DMS 273 treated with DMSO at 0.1 percent for 48 hours (cell line): Measurements from ENCODE around the gene RAB10.
"Not testable (repeated sequence)": the region's sequence is repeated elsewhere in the genome, so short reads cannot be mapped to it uniquely, and the experiment has no call there.

Experiments
- DNase-seq: peaks from one replicate; lab custom pipeline; 2025; lab: John Stamatoyannopoulos, UW

RAB10 gene

DNA sequence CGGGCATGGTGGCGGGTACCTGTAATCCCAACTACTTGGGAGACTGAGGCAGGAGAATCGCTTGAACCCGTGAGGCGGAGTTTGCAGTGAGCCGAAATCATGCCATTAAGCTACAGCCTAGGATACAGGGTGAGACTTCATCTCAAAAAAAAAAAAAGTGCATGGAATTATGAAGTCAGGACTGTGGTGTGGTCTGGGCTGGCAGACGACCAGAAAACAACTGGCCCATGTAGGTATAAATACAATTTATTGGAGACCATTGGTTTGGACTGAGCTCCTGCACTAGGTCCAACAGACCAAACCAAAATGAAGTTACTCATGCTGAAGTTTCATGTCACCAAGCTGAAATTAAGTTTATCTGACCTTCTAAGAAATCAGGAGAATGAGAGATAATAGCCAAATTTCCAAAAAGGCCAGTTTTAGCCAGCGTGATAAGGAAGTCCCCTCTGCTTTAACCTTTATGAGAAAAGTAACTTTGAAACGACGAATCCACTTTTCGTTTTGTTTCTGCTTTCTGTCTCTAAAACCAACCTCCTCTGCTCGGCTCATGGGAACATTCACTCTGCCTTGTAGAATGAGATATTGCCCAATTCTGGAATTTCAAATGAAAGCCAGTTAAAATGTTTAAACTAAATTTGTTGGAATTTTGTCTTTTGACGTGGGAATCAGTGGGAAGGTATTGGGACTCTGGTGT lies 17.7 kb upstream of the RAB10 start:
- DNase-seq, result no peak

DNA sequence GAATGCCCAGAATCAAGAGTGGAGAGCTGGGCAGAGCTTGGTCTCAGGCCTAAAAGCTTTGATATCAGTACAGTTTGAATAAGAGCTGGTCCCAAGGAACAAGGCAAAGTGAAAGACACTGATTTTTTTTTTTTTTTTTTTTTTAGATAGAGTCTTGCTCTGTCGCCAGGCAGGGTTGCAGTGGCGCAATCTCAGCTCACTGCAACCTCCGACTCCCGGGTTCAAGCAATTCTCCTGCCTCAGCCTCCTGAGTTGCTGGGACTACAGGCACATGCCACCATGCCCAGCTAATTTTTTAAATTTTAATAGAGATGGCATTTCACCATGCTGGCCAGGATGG lies 17.2 kb upstream of the RAB10 start:
- DNase-seq, result not testable (repeated sequence)

DNA sequence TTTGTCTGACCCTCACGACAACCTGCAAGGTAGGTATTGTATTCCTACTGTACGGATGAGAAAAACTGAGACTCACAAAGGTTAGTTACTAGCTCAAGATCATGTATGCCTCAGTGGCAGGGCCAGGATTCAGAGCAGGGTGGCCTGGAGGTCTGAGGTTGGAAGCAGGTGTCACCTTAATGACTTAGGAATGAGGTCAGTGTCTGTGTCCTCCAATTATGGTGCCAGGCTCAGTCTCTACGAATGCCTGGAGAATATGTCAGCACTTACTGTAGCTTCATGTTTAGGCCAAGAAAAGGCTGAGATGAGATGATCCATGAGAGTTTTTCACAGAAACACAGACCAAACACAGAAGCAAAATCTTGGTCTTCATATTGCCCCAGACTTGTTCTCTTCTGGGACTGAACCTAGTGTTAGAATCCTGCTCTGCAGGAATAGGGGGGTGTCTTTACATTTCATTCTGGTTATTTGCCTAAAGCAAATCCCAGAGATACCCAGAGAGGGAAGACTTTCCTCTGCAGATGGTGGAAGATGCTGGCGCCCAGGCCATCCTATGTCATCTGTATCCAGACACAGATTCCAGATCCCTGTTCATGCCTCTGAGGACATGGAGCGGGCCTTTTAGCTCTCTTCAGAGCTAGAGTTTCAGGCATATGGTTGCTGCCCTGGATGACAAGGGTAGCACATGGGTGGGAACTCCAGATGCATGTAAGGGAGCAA lies 16.3 kb upstream of the RAB10 start:
- DNase-seq, result no peak

DNA sequence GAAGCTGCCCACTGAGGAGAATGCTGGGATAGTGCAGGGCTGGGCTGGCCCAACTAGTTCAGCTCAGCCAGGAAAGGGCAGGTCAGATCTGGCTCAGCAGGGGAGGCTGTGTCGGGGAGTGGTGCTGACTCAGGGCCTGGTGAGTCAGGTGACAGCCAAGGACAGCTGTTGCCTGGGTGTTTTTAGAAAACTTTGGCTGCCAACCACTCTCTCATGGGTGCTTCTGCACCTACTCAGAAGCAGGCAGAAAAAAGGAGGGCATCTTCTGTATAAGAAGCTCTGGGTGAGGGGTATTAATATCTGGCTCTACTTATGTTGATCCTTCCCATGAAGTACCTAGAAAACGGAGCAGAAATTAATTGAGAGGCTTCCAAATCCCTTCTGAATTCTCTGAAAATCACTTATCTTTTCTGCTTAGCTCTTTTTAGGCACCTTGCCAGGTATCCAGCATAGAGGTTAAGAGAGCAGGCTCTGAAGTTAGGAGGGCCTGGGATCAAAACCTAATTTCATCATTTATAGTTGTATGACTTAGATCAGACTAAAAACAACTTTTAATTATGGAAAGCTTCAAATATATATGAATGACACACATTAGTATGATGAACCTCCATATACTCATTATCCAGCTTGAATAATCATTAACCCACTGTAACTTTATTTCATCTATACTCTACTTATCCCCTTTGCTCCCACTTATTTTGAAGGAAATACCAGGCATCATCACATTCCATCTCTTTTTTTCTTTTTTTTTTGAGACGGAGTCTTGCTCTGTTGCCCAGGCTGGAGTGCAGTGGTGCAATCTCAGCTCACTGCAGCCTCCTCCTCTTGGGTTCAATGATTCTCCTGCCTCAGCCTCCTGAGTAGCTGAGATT lies 15.5 kb upstream of the RAB10 start:
- DNase-seq, result peak; percentile 87

DNA sequence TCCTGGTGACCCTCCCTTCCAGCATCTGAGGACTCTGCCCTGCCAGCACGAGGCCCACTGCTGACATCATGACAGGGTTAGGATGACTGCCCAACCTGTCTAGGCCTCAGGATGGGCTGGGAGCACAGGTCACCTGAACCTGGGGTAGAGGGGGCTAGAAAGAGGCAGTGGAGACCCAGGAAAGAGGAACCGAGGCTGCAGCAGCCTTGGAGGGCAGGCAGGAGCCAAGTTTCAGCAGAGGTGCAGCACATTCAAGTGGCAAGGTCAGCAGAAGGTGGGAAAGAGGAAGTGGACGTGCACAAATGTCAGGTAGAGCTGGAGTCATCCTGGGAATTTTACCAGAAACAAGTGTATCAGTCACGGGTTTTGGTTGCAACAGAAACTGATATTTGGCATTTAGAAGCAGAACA lies 13.6 kb upstream of the RAB10 start:
- no peak for DNase-seq

DNA sequence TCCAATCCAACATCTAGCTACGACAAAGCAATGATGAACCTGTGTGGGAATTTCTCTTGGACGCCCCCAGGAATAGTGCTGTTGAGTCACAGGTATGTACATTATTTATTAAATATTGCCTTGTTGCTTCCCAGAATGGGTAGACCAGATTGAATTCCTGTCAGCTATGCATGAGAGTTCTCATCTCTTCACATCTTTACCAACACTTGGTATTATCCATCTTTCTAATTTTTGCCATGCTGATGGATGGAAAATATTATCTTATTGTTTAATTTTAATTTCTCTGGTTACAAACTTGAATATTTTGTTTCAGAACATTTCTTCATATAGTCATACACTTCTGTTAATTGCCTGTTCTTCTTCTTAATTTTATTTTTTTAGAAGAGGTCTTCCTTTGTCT lies 9.6 kb upstream of the RAB10 start:
- no peak for DNase-seq

DNA sequence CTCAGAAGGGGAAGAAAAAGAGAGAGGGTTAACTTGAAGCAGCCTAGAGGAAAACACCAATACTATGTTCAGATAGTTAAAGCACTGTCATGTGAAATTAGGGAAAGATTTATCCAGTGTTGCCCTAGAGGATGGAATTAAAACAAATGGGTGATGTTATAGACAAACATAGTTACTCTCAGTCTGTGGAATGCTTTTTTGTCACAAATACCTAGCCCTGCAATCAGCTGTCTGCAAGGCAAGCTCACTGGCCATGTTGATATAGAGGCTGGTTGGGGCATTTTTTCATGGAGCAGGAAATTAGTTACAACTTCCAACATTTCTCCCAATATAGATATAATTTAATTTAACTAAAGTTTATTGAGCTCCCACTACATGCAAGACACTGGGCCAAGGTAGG lies 8.4 kb upstream of the RAB10 start:
- no peak for DNase-seq

DNA sequence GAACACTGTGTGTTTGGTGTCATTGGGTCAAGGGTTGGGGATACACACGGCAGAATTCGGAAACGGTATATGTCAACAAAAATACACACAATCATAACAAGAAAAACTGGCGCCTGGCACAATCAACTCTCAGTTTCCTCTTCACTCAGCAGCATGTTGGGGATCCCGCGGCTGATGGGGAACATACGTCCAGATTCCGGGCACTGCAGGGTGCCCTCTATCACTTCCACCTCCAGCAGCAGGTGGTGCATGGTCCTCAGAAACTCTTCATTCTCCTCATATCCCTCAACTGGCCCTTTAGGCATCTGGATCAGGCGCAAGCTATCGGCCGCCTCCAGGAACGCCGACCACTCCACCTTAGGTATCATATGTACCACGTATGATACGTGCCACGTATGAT lies 5.8 kb upstream of the RAB10 start:
- DNase-seq, result not testable (repeated sequence)

DNA sequence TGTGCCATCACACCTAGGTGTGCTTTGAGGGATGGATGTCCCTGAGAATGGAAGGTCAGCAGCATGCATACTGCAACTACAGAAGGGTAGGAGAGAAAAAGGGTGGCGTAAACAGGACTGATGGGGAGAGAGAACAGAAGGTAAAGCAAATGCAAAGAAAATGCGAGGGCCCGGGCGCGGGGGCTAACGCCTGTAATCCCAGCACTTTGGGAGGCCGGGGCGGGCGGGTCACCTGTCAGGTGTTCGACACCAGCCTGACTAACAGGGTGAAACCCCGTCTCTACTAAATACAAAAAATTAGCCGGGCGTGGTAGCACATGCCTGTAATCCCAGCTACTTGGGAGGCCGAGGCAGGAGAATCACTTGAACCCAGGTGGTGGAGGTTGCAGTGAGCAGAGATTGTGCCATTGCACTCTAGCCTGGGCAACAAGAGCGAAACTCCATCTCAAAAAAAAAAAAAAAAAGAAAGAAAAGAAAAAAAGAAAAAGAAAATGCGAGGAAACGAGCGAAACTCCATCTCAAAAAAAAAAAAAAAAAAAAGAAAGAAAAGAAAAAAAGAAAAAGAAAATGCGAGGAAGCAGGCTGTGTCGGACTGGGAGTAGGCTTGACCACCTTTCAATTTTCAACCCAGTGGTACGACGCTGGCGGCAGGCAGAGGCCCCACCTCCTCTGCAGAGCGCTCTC lies 1.2 kb upstream of the RAB10 start:
- DNase-seq, result not testable (repeated sequence)

DNA sequence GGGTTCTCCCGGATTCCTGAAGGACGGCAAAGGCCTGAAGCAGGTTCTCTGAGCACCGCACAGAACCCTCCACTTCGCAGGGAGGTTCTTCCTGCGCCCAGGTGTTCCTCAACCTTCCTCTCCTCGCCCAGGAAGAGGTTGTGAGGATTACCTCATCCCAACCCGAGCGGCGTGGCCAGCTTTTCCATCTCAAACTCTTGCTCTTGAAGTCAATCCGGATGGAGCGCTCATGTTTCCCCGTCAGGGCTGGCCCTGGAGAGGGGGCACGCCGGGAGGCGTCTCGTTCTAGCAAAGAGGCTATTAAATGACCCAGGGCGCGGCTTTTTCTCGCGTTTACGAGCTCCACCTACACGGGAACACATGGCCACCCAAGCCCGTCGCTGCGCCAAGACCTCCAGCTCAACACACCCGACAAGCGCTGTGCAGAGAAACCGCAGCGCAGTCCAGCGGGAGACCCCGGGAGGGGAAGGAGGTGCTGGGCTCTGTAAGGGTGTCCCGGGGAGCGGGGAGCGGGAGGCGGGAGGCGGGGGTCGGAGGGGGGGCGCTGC lies 540 bp upstream of the RAB10 start:
- DNase-seq, result peak; percentile 93

DNA sequence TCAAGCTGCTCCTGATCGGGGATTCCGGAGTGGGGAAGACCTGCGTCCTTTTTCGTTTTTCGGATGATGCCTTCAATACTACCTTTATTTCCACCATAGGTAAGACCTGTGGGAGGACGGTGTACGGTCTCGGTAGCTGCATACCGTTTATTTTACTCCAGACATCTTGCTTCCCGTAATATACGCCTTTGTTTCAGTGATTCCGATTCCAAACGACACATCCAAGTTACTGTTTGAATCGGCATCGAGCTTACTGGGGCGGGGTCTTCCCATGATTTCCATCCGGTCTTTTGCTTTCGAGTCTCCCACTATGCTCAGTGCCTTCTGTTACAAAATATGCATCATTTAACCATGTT lies 731 bp downstream of the RAB10 start:
- no peak for DNase-seq

DNA sequence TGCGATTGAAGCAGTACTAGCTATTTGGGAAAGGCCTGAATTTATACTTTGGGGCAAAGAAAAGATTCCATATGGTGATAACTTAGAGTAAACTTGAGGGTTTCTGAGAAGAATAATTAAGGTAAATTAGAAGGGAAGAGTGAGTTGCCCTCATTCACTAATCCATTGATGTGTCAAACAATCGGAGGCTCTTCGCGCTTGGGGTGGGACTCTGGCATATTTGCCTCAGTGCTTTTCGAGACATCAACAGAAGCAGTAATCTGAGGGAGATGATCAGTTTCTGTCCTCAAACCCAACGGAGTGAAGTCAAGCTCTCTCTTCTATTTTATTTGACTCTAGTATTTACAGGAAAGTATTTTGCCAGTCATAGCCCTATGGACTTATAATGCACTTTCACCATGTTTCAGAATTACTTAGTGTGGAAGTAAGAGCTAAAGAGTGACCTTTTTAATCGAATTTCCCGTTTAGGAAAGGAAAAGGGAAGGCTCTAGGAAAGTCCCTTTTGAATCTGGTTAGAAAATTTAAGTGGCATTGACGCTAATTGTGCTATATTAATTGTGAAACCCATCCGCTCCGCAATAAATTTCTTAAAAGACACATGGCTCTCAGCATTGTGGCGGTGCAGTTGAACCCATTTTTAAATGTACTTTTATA lies 1.3 kb downstream of the RAB10 start:
- no peak for DNase-seq

DNA sequence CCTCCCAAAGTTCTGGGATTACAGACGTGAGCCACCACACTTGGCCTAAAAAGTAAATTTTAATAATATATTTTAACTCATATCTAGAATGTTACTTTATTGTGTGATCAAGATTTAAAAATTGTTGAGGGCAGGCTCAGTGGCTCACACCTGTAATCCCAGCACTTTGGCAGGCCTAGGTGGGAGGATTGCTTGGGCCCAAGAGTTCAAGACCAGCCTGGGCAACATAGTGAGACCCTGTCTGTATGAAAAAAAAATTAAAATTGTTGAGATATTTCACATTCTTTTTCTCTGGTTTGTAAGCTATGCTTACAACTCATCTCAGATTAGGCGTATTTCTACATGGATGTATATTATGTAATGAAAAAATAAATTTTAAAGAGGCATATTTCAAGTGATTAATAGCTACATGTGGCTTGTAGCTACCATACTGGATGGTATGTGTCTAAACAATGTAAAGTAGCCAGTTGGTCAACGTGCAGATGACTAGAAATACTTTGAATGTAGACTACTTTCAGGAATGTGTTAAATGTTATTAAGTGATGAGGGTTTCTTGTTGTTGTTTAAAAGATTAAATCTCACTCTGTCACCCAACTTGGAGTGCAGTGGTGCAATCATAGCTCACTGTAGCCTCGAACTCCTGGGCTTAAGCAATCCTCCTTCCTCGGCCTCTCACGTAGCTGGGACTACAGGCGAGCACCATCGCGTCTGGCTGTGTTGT lies 5.9 kb downstream of the RAB10 start:
- DNase-seq, result no peak

DNA sequence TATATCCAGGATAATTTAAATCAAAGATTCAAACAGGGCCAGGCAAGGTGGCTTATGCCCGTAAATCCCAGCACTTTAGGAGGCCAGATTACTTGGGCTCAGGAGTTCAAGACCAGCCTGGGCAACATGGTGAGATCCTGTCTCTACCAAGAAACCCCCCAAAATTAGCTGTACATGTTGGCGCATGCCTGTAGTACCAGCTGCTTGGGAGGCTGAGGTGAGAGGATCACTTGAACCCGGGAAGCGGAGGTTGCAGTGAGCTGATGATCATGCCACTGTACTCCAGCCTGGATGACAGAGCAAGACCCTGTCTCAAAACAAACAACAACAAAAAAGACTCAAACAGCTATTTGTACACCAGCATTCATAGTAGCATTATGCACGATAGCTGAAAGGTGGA lies 9.2 kb downstream of the RAB10 start:
- no peak for DNase-seq

DNA sequence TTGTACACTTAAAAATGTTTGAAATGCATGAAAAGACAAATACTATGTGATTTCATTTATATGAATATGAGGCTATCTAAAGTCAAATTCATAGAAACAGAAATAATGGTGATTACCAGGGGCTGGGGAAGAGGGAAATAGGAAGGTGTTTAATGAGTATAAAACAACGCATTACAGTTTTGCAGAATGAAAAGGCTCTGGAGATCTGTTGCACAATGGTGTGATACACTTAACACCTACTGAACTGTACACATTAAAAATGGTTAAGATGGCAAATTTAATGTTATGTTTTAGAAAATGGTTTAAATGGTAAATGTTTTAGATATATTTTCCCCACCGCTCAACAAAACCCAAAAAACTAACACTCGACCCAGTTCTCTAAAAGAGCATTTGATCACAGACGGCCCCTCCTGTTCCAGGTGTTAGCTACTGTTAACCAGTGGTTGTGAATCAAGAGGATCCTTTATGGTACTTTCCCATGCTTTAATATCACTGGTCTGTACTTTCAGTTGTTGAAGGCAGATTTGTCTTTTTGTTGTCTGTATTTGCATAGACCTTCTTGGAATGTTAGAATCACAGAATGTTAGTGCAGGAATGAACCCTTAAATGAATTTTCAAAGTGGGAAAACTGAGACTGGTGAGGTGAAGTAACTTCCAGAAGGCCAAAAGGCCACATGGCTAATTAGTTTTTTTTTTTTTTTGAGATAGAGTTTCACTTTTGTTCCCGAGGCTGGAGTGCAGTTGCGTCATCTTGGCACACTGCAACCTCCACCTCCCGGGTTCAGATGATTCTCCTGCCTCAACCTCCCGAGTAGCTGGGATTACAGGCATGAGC lies 10.2 kb downstream of the RAB10 start:
- DNase-seq, result no peak

DNA sequence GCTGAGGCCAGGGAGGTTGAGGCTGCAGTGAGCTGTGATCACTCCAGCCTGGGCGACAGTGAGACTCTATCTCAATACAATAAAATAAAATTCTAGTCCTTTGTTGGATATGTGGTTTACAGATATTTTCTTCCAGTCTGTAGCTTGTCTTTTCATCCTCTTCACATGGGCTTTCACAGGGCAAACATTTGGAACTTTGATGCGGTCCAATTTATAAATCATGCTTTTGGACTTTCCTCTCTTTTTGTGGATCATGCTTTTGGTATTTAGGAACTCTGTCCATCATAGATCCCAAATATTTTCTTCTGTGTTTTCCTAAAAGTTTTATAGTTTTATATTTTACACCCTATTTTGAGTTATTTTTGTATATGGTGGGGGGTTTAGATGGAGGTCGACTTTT lies 14.9 kb downstream of the RAB10 start:
- DNase-seq, result no peak

DNA sequence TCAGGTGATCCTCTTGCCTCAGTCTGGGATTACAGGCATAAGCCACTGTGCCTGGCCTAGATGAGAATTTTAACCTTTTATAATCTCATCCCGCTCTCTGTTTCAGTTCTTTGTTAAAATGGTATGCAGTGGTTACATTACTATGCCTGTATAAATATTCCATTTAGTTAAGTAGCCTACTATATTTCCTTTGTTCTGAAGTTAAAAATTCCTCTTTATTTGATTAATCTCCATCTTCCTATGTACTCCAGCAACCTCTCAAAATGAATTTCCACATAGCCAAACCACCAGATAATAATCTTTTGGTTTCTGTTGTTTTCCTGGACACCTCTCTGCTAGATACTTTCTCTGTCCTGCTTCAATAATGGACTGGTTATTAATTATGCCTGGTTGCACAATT lies 15.8 kb downstream of the RAB10 start:
- no peak for DNase-seq

DNA sequence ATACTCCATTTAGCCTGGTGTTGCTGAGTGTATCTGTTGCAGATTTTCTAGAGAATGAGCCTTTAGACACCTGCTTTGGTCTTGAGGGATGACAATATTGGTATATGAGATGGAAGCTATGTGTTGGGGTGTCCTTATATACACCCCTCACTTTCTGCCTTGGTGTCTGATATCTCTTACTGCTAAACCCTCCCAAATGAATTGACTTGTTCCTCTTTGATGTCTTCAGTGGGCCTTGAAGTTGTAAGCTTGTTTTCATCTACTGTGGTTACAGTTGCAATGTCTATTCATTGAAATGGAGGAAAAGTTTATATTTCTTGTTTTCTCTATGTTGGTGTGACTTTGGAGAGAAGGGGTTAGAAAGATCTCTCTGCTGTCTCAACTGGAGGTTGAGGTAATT lies 18.9 kb downstream of the RAB10 start:
- DNase-seq, result no peak

DNA sequence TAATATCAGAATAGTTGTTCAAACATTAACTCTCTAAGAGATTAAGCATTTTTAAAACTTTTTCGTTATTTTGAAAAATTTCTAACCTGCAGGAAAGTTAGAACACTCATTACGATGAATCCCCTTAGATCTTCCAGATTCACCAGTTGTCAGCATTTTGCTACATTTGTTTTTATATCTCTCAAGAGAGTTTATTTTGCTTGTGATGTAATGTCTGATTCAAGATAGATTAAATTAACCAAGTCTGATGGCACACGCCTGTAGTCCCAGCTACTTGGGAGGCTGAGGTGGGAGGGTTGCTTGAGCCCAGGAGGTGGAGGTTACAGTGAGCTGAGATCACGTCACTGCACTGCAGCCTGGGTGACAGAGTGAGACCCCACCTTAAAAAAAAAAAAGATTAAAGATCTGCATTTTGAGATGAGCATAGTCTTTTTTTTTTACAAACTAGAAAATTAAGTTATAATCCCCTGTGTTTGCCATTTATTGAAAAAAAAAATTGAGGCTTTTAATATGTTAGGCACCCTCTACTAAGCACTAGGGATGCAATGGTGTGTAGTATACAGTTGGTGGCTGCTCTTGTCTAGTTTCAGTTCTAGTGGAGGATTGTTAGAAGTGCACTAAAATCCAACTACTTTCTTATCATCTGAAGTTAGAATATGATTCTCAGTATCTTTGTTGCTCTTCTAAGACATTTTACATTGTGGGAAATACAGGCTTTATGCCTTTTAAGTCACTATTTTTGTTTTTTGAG lies 20.9 kb downstream of the RAB10 start:
- no peak for DNase-seq
